NCI-H146 (cell line): ENCODE results near the gene SOX6.
"Not testable (repeated sequence)": the region's sequence is repeated elsewhere in the genome, so short reads cannot be mapped to it uniquely, and the experiment has no call there.

Experiments
- DNase-seq: peaks from one replicate; lab custom pipeline; 2025; lab: John Stamatoyannopoulos, UW

SOX6 gene

GRCh38 chr11:16356057-16356760 lies at the start of gene SOX6:
Gene SOX6, minus strand, starts transcription at chr11:16356546. Its CDS starts 15,298 bp downstream, at chr11:16341248.
- no peak for DNase-seq

DNA sequence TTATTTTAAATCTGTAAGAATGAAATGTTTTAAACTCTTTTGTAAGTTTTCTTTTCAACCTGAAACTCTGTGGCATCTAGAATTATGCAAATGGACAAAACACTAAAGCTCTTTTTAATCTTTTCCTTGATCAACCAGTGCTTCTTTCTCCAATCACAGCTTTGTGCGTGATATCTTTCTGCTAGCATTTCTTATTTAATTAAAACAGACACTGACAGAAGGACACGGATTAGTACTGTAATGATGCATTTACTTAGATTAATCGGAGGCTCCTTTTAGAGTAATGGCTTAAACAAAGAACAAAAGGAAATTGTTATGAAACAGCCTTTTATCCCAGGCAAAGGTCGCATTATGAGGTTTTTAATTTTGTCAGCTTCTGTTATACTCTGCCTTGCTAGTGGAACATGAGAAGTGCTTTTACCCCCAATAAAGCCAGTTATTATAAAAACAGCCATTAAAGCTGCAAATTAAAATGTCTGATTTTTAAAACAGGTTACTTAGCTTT lies 48.5 kb upstream of the SOX6 start:
- DNase-seq = no peak

GRCh38 chr11:16403851-16404250 lies 47.5 kb upstream of the SOX6 start:
- no peak for DNase-seq

DNA sequence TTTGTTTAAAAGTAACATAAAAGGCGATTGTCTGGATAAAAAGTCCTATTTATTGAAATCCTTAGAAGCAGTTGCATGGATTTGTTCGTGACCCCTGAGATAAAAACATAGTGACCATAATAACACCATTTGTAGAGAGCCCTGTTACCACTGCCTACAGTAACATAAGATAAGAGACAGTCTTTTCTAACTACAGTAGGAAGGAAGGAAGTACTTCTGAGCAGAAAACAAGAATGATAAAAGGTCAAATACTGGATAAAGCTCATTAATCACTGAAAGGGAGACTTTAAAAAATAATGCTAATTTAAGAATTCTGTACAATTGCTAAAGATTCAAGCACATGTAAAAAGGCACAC lies 47.1 kb upstream of the SOX6 start:
- DNase-seq = no peak

DNA sequence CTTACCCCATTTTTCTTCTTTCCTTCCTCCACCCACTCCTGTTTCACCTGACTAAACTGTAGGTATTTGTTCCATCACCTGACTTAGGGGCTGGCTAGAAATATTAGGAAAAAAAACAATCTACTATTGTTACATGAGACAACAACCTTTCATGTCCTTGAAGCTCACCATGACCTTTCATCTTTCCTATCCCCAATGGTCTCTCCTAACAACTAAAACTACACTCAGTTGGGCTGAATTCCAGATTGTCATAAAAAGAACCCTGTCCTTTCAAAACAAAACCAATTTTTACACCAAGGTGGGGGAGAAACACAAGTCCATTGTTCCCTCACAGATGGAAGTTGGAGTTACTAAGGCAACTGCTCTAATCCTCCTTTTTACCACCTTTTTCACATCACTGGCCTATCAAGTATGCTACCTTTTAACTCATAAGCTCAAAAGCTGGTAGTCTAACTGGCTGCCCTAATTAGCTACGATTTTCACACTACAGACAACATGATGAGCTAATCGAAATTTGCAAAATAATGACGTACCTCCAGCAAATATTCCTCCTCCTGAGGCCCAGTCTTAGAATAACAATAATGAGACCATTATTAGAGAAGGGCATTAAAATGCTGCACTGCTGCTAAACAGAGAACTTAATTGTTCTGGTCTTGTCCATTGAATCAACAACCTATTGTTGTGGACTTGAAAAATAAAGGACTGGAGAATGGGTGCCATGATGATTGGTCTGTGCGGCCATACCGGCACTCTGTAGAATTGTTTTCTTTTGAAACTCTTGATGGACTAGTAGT lies 46.5 kb upstream of the SOX6 start:
- no peak for DNase-seq

GRCh38 chr11:16397390-16397789 lies 41.0 kb upstream of the SOX6 start:
- DNase-seq = no peak

DNA sequence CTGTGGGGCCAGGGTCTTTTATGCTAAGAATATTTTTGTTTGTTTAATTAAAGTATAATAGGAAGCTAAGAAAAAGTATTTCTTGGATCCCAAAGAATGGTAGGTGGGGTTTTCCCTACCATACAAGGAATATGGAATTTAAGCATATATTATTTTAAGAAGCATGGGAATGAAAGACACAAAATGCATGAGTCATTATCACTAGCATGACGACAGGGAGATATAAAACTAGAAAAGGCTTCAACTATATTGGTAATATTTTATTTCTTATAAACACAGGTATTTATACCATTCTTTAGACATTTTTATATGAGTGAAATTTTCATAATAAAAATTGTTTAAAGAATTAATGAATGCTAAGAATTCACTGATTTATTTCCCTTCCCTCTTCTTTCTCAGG lies 39.3 kb upstream of the SOX6 start:
- no peak for DNase-seq

- DNase-seq = no peak
Observed at GRCh38 chr11:16394947-16395346, 38.6 kb upstream of the SOX6 start.

- no peak for DNase-seq
Observed at GRCh38 chr11:16393340-16393739, 37.0 kb upstream of the SOX6 start.

- no peak for DNase-seq
Observed at GRCh38 chr11:16392616-16393015, 36.3 kb upstream of the SOX6 start.

- DNase-seq = not testable (repeated sequence)
Observed at GRCh38 chr11:16390826-16391225, 34.5 kb upstream of the SOX6 start.

DNA sequence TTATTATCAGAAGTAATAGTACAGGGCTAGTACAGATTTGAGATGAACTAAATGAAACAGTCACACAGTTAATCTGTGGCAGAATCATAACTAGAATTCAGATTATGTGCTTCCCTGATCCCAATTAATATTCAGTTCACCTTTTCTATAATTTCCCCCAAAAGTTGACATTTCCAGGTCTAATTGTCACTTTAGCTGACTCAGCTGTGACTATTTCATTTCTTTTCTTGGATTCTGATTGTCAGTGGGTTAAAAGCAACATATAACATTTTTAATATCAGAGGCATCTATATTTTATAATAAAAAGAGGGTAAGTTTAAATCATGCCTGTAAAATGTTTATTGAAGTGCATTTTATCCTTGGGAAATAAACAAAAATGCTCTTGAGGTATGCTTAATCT lies 28.8 kb upstream of the SOX6 start:
- no peak for DNase-seq

GRCh38 chr11:16382638-16383380 lies 26.5 kb upstream of the SOX6 start:
- no peak for DNase-seq

- DNase-seq = no peak
Observed at GRCh38 chr11:16382186-16382585, 25.8 kb upstream of the SOX6 start.

DNA sequence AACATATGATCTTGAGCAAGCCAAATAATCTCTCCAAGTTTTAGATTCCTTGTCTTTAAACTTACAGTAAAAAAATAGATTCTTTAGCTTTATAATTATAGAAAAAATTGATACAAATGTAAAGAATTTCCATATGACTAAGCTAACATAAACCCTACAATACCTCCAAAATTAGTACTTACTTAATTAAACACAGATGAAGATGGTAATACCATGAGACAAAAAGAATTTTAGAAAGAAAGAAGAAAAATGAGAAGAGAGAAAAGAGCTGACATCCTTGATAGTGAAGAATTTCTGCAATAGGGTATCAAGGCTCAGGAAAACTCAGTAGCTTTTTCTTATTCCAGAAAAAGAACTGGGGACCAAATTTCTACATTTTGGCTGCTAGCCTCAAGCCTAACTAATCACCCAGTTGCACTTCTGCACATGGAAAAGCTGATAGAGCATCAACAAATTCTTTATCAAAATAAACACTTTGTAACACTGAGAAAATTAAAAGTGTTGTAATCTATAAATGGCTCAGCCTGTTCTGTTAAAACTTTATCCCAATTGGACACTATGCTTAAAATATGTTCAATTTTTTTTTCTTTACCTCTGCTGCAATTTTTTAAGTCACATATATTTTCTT lies 24.7 kb upstream of the SOX6 start:
- DNase-seq = no peak

GRCh38 chr11:16378906-16379305 lies 22.6 kb upstream of the SOX6 start:
- no peak for DNase-seq

GRCh38 chr11:16377746-16378145 lies 21.4 kb upstream of the SOX6 start:
- DNase-seq = no peak

DNA sequence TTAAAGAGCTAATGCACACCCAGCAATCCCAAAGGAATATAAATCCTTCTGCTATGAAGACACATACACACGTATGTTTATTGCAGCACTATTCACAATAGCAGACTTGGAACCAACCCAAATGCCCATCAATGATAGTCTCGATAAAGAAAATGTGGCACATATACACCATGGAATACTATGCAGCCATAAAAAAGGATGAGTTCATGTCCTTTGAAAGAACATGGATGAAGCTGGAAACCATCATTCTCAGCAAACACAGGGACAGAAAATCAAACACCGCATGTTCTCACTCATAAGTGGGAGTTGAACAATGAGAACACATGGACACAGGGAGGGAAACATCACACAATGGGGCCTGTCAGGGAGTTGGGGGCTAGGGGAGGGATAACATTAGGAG lies 19.3 kb upstream of the SOX6 start:
- DNase-seq = not testable (repeated sequence)

DNA sequence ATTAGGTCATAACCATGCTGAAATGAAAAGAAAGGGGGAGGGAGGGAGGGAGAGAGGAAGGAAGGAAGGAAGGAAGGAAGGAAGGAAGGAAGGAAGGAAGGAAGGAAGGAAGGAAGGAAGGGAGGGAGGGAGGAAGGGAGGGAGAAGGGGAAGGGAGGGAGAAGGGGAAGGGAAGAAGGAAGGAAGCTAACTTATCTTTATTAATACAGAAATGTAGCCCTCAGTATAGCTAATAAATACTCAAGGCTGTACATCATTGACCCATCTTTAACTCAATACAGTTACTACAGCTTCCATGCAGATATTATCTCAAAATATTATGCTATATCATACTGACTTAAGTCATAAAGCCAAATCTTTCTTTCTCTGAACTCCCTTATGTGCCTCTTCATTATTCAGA lies 17.4 kb upstream of the SOX6 start:
- no peak for DNase-seq

- no peak for DNase-seq
Observed at GRCh38 chr11:16372355-16372754, 16.0 kb upstream of the SOX6 start.

- no peak for DNase-seq
Observed at GRCh38 chr11:16367252-16367651, 10.9 kb upstream of the SOX6 start.

- no peak for DNase-seq
Observed at GRCh38 chr11:16365581-16366228, 9.4 kb upstream of the SOX6 start.
